Thyroid gland (tissue), 4 donors: Measurements from ENCODE around the gene PSME4. TPM values are rescaled to one million over a fixed set of nuclear protein-coding genes. Genes with fewer than 3 reads are reported as not detected.

Experiments used
- DNase-seq, 2 donors: peaks; one replicate each; pipeline ENCODE4 v3.0.0-alpha.2; 2019
- H3K27ac ChIP-seq, 3 donors: fragments of 200-600 bp; sonication (generic); 1 replicate in 2 of 3; 2 replicates in 1 of 3; pipeline ENCODE4 v1.5.1; 2016 to 2019; ENCODE audit warnings: mild to moderate bottlenecking in 1 of 3, moderate library complexity in 1 of 3
- H3K27me3 ChIP-seq: fragments of 200-600 bp; sonication (generic); one replicate; pipeline ENCODE4 v1.5.1; 2019
- H3K36me3 ChIP-seq, 2 donors: fragments of 200-600 bp; sonication (generic); one replicate each; pipeline ENCODE4 v1.5.1; 2016 to 2019
- H3K4me1 ChIP-seq, 2 donors: fragments of 200-600 bp; sonication (generic); one replicate each; pipeline ENCODE4 v1.5.1; 2017 to 2019
- H3K4me3 ChIP-seq, 3 donors: fragments of 200-600 bp; sonication (generic); replicated peaks in 1 of 3; 1 replicate in 2 of 3; 2 replicates in 1 of 3; pipeline ENCODE4 v1.5.1; 2016; ENCODE audit warnings: mild to moderate bottlenecking in 1 of 3
- H3K9me3 ChIP-seq: fragments of 200-600 bp; sonication (generic); one replicate; pipeline ENCODE4 v1.5.1; 2017
- POLR2A ChIP-seq, 2 donors: fragments of 450-650 bp; IDR thresholded peaks; one replicate each; pipeline ENCODE4 v1.6.1; 2017; ENCODE audit warnings: antibody characterized with exemption in 2 of 2, mild to moderate bottlenecking in 2 of 2, moderate library complexity in 1 of 2
- WGBS, 2 donors: methylation state at CpG; one replicate each; pipeline ENCODE4 v1.1.5; 2017; 5-methylcytosine and 5-hydroxymethylcytosine counted together
- intact Hi-C: fragments of 100-400 bp; cut with DNase I; formaldehyde crosslinking; loops from one replicate; pipeline ENCODE4 v1.15.1; 2023
- total RNA-seq, 4 donors: library from RNA; depleted of rRNA; stranded (reverse); fragments of >200 nt; gene quantifications; one replicate each; pipeline ENCODE4 v1.2.3, GENCODE V29; 2016
- TF ChIP-seq, protein P1 (sequence below), 6 experiments: fragments of 200-600 bp in 3 of 6; fragments of 450-650 bp in 3 of 6; sonication (generic) in 3 of 6; IDR thresholded peaks; one replicate each; pipeline ENCODE4 v1.5.1; 2016 to 2019; ENCODE audit warnings: antibody characterized with exemption in 6 of 6, mild to moderate bottlenecking in 2 of 6, inconsistent platforms in 1 of 6, moderate library complexity in 1 of 6

The PSME4 gene
- total RNA-seq, 4 donors from 2014 or later: 64.3 to 131 (median 84.4) TPM

DNA sequence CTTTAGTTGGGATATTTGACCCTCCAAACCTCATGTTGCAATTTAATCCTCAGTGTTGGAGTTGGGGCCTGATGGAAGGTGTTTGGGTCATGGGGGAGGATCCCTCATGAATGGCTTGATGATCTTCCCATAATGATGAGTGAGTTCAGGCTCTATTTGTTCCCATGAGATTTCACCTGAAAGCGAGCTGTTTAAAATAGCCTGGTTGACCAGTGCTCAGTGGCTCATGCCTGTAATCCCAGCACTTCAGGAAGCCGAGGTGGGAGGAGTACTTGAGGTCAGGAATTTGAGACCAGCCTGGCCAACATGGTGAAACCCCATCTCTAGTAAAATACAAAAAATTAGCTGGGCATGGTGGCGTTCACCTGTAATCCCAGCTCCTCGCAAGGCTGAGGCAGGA is 14.9 kb upstream of the PSME4 start:
- TF ChIP-seq POLR2A (IDR thresholded peaks at IDR 0.05): no peak
- TF ChIP-seq, protein P1, sequence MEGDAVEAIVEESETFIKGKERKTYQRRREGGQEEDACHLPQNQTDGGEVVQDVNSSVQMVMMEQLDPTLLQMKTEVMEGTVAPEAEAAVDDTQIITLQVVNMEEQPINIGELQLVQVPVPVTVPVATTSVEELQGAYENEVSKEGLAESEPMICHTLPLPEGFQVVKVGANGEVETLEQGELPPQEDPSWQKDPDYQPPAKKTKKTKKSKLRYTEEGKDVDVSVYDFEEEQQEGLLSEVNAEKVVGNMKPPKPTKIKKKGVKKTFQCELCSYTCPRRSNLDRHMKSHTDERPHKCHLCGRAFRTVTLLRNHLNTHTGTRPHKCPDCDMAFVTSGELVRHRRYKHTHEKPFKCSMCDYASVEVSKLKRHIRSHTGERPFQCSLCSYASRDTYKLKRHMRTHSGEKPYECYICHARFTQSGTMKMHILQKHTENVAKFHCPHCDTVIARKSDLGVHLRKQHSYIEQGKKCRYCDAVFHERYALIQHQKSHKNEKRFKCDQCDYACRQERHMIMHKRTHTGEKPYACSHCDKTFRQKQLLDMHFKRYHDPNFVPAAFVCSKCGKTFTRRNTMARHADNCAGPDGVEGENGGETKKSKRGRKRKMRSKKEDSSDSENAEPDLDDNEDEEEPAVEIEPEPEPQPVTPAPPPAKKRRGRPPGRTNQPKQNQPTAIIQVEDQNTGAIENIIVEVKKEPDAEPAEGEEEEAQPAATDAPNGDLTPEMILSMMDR (IDR thresholded peaks at IDR 0.05): no peak
- intact Hi-C loops: no loop called here
- 83 to 86% methylated on average over 4 of the region's 4 CpGs for WGBS, 2 donors
- Histone ChIP-seq H3K27me3 (no peaks in the 10 kb centered on the region), H3K36me3 (no peaks in the 10 kb centered on the region), H3K4me3 (no peak overlapping the region), H3K27ac (no peak overlapping the region), H3K9me3 (no peaks in the 10 kb centered on the region), H3K4me1 (peaks cover 13 to 25% of the 10 kb centered on the region in 2 donors)
- DNase-seq: peak; percentile 32 to 34

DNA sequence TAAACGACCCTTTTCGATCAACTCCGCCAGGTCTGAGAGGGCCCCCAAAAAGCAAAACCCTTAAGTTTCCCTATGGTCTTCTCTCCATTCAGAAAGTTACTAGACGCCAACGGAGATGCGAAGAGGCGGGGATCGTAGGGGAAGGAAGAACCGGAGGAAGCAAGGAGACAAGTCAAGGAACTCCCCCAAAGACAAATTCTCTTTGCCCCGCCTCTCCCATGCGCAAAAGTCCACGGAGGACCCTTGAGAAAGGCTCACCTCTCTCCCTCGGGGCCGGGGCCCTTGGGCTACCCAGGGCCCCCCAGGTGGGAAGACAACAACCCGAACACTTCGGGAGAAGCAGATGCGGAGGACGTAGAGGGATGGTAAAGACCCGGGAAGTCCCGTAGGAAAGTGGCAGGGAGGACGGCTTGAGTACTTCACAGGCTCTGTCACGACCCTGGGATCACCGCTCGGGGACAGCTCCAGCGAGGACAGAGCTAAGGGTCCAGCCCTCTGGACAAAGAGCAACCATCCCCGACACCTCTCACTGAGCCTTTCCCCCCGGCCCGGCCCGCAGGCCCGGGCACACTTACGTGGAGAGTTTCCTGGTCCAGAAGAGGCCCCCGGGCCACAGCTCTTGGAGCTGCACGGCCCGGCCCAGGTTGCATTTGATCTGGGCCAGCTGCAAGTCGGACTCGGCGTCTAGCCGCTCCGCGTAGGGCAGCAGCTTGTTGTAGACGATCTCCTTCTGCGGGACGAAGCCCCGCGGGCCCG is 647 bp downstream of the PSME4 start:
- intact Hi-C loops: no loop called here
- Histone ChIP-seq H3K36me3 (peaks cover 0 to 7% of the 10 kb centered on the region in 2 donors), H3K27ac (peak overlapping the region; percentile 63 to 92 (median 91)), H3K4me1 (peaks cover 26 to 31% of the 10 kb centered on the region in 2 donors), H3K27me3 (no peaks in the 10 kb centered on the region), H3K4me3 (peak overlapping the region; percentile 64 to 92 (median 70)), H3K9me3 (no peaks in the 10 kb centered on the region)
- WGBS, 2 donors: 0 to 2% methylated on average over 16 to 30 of the region's 46 CpGs
- DNase-seq: peak; percentile 50 to 52
- peak in 1 of 2 donors; percentile 9 for TF ChIP-seq POLR2A (IDR thresholded peaks at IDR 0.05)
- TF ChIP-seq, protein P1 (IDR thresholded peaks at IDR 0.05): no peak

DNA sequence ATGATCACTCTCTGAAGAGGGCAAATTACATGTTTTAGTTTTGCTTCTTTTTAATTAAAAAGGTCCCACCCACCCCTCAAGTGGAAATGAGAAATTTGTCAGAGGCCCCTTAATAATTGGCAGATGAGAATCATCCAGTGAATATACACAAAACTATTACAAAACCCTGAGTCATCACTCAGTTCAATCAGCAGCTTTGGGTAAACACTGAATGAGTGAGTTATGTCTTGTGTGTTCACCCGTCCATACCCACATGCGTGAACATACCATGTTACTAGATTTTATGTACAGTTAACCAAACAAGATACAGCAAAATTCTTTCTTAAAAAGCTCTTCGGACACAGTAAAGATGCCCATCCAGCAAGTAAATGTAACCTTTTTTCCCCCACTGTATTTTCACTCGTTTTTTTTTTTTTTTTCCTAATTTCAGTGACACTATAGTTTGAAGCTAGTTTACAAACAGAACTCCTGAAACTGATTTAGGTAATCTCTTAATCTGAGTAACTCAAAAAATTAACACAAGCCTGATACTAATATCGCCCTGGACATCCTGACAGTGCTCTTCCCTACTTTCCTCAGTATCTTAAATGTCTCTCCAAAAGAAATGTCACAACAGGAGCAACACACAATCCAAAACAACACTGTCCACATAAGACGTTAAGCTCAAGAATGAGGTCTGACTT is 1.4 kb downstream of the PSME4 start:
- no peak for DNase-seq
- TF ChIP-seq, protein P1 (IDR thresholded peaks at IDR 0.05): no peak
- peak in 1 of 2 donors; percentile 34 for TF ChIP-seq POLR2A (IDR thresholded peaks at IDR 0.05)
- no peaks in the 10 kb centered on the region for H3K9me3 ChIP-seq
- H3K4me1 ChIP-seq: peaks cover 30 to 37% of the 10 kb centered on the region in 2 donors
- WGBS, 2 donors: 5 to 7% methylated on average over 6 of the region's 6 CpGs
- H3K36me3 ChIP-seq: no peaks in the 10 kb centered on the region
- H3K4me3 ChIP-seq: peak overlapping the region; percentile 64 to 92 (median 70)
- intact Hi-C loops: no loop called here
- H3K27ac ChIP-seq: peak overlapping the region; percentile 63 to 92 (median 91)
- H3K27me3 ChIP-seq: no peaks in the 10 kb centered on the region

DNA sequence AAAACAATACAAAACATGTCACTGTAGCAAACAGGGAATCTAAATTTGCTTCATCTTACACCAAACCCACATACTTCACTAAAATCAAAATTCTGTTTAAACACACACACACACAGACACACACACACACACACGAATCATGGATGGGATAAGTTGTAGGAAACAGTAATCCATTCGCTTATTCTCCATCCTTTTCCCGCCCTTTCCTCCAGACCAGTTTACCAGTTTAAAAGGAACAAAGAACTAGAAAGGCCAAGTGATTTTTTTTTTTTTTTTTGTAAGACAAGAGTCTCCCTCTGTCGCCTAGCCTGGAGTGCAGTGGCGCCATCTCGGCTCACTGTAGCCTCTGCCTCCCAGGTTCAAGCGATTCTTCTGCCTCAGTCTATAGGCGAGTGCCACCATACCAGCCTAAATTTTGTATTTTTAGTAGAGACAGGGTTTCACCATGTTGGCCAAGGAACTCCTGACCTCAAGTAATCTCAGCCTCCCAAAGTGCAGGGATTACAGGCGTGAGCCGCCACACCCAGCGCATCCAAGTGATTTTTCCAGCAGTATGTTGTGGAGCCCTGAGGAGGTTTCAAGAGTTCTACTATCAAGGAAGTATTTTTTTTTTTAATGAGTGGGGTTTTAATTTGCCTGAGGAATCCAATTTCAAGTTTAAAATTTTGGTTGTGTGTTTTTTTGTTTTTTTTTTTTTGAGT is 5.7 kb downstream of the PSME4 start:
- WGBS, 2 donors: 93 to 95% methylated on average over 11 of the region's 11 CpGs
- Histone ChIP-seq H3K36me3 (no peaks in the 10 kb centered on the region), H3K4me3 (no peak overlapping the region), H3K4me1 (peaks cover 51 to 61% of the 10 kb centered on the region in 2 donors), H3K9me3 (no peaks in the 10 kb centered on the region), H3K27ac (no peak overlapping the region), H3K27me3 (no peaks in the 10 kb centered on the region)
- no peak for TF ChIP-seq POLR2A (IDR thresholded peaks at IDR 0.05)
- TF ChIP-seq, protein P1 (IDR thresholded peaks at IDR 0.05): no peak
- intact Hi-C loops: no loop called here
- no peak for DNase-seq
